WTC11 (cell line): Measurements from ENCODE around the gene NFIL3.

Experiments used
- ATF3 ChIP-seq: sonication (generic); formaldehyde crosslinking; conservative IDR thresholded peaks from 2 replicates; pipeline ENCODE4 v1.8.1; 2022; ENCODE audit warnings: mild to moderate bottlenecking, missing genetic modification reagents
- CTCF ChIP-seq: fragments of 200-600 bp; IDR thresholded peaks from 2 replicates; pipeline ENCODE4 v1.8.0; 2022; ENCODE audit warnings: antibody characterized with exemption
- FOXK1 ChIP-seq: sonication (generic); formaldehyde crosslinking; IDR thresholded peaks from 2 replicates; pipeline ENCODE4 v1.8.0; 2022; ENCODE audit warnings: mild to moderate bottlenecking, moderate library complexity, missing genetic modification reagents
- ZBTB21 ChIP-seq: sonication (generic); formaldehyde crosslinking; IDR thresholded peaks from 2 replicates; pipeline ENCODE4 v1.8.1; 2023; ENCODE audit warnings: mild to moderate bottlenecking, missing genetic modification reagents, borderline replicate concordance
- ZSCAN18 ChIP-seq: fragments of 250-450 bp; sonication (Bioruptor Pico); IDR thresholded peaks from 2 replicates; pipeline ENCODE4 v2.1.2; 2022; ENCODE audit warnings: mild to moderate bottlenecking, moderate library complexity

- TF ChIP-seq CTCF (no peak), FOXK1 (CRISPR knock-in tag) (no peak), ZBTB21 (CRISPR knock-in tag) (no peak), ZSCAN18 (CRISPR knock-in tag) (no peak), ATF3 (CRISPR knock-in tag) (no peak)
These were observed 29.2 kb upstream of the NFIL3 start for GRCh38 chr9:91452844-91453243.
